ENCODE measurements around the gene RFC2. TPM values are rescaled to one million over a fixed set of nuclear protein-coding genes. Genes with fewer than 3 reads are reported as not detected.

The RFC2 gene
- total RNA-seq, 1 experiment from 2014 or later = 75.6 TPM

GRCh38 chr7:74231232-74231590 lies 23.0 kb downstream of the RFC2 start:
- DNase-seq = no peak
- no TSS peak for BruUV-seq (replicated peaks)
- Mint-ChIP-seq H3K4me3 (ENCODE audit: unreplicated experiment) (no peak overlapping the region), H3K4me1 (ENCODE audit: low read depth, unreplicated experiment) (peaks cover 11% of the 10 kb centered on the region), H3K36me3 (ENCODE audit: insufficient read depth, unreplicated experiment) (peaks cover 75% of the 10 kb centered on the region), H3K27ac (ENCODE audit: unreplicated experiment) (no peak overlapping the region), H3K27me3 (ENCODE audit: insufficient read depth, unreplicated experiment) (no peaks in the 10 kb centered on the region), H3K9me3 (ENCODE audit: unreplicated experiment) (no peaks in the 10 kb centered on the region)
- POLR2A ChIA-PET = no interaction called here
- H3K27me3 ChIP-seq (replicated peaks; ENCODE audit: control insufficient read depth, insufficient read depth, low read length) = no peaks in the 10 kb centered on the region
- no peak for TF ChIP-seq CTCF (IDR thresholded peaks at IDR 0.05; ENCODE audit: insufficient read depth in 1 of 2, low read depth in 1 of 2, low read length in 1 of 2, severe bottlenecking in 1 of 2, unreplicated experiment in 1 of 2)
- no peaks in the 10 kb centered on the region for H3K9me3 ChIP-seq
- CTCF ChIA-PET = interaction anchor here (0.5 kb wide), 1 partner anchor 133 kb away, joined by 3 read pairs; no protein-coding TSS in a partner anchor
- peaks cover under 1% of the 10 kb centered on the region for H3K36me3 ChIP-seq (ENCODE audit: control insufficient read depth, insufficient read depth, low read length)
- no peaks in the 10 kb centered on the region; the same call in 1 of the 2 replicates for H3K4me1 ChIP-seq
- intact Hi-C loops (cut with micrococcal nuclease; ENCODE audit: unreplicated experiment) = no loop called here
- no peak overlapping the region for H3K4me3 ChIP-seq (ENCODE audit: low read depth, low read length)

- no peaks in the 10 kb centered on the region for H3K27me3 ChIP-seq (replicated peaks; ENCODE audit: control insufficient read depth, insufficient read depth, low read length)
- Mint-ChIP-seq H3K36me3 (ENCODE audit: insufficient read depth, unreplicated experiment) (peaks cover 73% of the 10 kb centered on the region), H3K27me3 (ENCODE audit: insufficient read depth, unreplicated experiment) (no peaks in the 10 kb centered on the region), H3K4me1 (ENCODE audit: low read depth, unreplicated experiment) (peaks cover 11% of the 10 kb centered on the region), H3K4me3 (ENCODE audit: unreplicated experiment) (no peak overlapping the region), H3K9me3 (ENCODE audit: unreplicated experiment) (no peaks in the 10 kb centered on the region), H3K27ac (ENCODE audit: unreplicated experiment) (no peak overlapping the region)
- no peaks in the 10 kb centered on the region; the same call in none of the 2 replicates for H3K36me3 ChIP-seq (ENCODE audit: control insufficient read depth, insufficient read depth, low read length)
- no peak for DNase-seq
- no peaks in the 10 kb centered on the region for H3K9me3 ChIP-seq
- BruUV-seq (replicated peaks) = no TSS peak
- CTCF ChIA-PET = interaction anchor here (0.5 kb wide), 1 partner anchor 134 kb away, joined by 3 read pairs; no protein-coding TSS in a partner anchor
- intact Hi-C loops (cut with micrococcal nuclease; ENCODE audit: unreplicated experiment) = no loop called here
- no peak overlapping the region for H3K4me3 ChIP-seq (ENCODE audit: low read depth, low read length)
- POLR2A ChIA-PET = no interaction called here
- no peak for TF ChIP-seq CTCF (IDR thresholded peaks at IDR 0.05; ENCODE audit: insufficient read depth in 1 of 2, low read depth in 1 of 2, low read length in 1 of 2, severe bottlenecking in 1 of 2, unreplicated experiment in 1 of 2)
- no peaks in the 10 kb centered on the region; the same call in 1 of the 2 replicates for H3K4me1 ChIP-seq
Observed at GRCh38 chr7:74230446-74231231, 23.6 kb downstream of the RFC2 start.

- CTCF ChIA-PET = no interaction called here
Observed at GRCh38 chr7:74228951-74229900, 25.0 kb downstream of the RFC2 start.

More at GRCh38 chr7:74228951-74229900, 25.0 kb downstream of the RFC2 start:
- Histone ChIP-seq H3K4me3 (ENCODE audit: low read depth, low read length) (no peak overlapping the region), H3K9me3 (no peaks in the 10 kb centered on the region), H3K4me1 (no peaks in the 10 kb centered on the region; the same call in 1 of the 2 replicates), H3K27me3 (replicated peaks; ENCODE audit: control insufficient read depth, insufficient read depth, low read length) (no peaks in the 10 kb centered on the region), H3K36me3 (ENCODE audit: control insufficient read depth, insufficient read depth, low read length) (no peaks in the 10 kb centered on the region; the same call in none of the 2 replicates)
- no peak for TF ChIP-seq CTCF (IDR thresholded peaks at IDR 0.05; ENCODE audit: insufficient read depth in 1 of 2, low read depth in 1 of 2, low read length in 1 of 2, severe bottlenecking in 1 of 2, unreplicated experiment in 1 of 2)
- DNase-seq = no peak
- Mint-ChIP-seq H3K36me3 (ENCODE audit: insufficient read depth, unreplicated experiment) (peaks cover 59% of the 10 kb centered on the region), H3K9me3 (ENCODE audit: unreplicated experiment) (no peaks in the 10 kb centered on the region), H3K27me3 (ENCODE audit: insufficient read depth, unreplicated experiment) (no peaks in the 10 kb centered on the region), H3K4me3 (ENCODE audit: unreplicated experiment) (no peak overlapping the region), H3K4me1 (ENCODE audit: low read depth, unreplicated experiment) (peaks cover 4% of the 10 kb centered on the region), H3K27ac (ENCODE audit: unreplicated experiment) (no peak overlapping the region)
- BruUV-seq (replicated peaks) = no TSS peak
- POLR2A ChIA-PET = no interaction called here
- intact Hi-C loops (cut with micrococcal nuclease; ENCODE audit: unreplicated experiment) = no loop called here
